Tongue (tissue), 2 donors: ENCODE results near the gene TRIM31. TPM values are rescaled to one million over a fixed set of nuclear protein-coding genes. Genes with fewer than 3 reads are reported as not detected.

ENCODE experiments used
- DNase-seq: peaks from one replicate; pipeline ENCODE4 v3.0.0-alpha.2; 2015
- total RNA-seq: library from RNA; depleted of rRNA; stranded (reverse); fragments of >200 nt; gene quantifications from one replicate; pipeline ENCODE4 v1.2.3, GENCODE V29; 2014

Gene TRIM31, protein sequence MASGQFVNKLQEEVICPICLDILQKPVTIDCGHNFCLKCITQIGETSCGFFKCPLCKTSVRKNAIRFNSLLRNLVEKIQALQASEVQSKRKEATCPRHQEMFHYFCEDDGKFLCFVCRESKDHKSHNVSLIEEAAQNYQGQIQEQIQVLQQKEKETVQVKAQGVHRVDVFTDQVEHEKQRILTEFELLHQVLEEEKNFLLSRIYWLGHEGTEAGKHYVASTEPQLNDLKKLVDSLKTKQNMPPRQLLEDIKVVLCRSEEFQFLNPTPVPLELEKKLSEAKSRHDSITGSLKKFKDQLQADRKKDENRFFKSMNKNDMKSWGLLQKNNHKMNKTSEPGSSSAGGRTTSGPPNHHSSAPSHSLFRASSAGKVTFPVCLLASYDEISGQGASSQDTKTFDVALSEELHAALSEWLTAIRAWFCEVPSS
- not detected for total RNA-seq

DNA sequence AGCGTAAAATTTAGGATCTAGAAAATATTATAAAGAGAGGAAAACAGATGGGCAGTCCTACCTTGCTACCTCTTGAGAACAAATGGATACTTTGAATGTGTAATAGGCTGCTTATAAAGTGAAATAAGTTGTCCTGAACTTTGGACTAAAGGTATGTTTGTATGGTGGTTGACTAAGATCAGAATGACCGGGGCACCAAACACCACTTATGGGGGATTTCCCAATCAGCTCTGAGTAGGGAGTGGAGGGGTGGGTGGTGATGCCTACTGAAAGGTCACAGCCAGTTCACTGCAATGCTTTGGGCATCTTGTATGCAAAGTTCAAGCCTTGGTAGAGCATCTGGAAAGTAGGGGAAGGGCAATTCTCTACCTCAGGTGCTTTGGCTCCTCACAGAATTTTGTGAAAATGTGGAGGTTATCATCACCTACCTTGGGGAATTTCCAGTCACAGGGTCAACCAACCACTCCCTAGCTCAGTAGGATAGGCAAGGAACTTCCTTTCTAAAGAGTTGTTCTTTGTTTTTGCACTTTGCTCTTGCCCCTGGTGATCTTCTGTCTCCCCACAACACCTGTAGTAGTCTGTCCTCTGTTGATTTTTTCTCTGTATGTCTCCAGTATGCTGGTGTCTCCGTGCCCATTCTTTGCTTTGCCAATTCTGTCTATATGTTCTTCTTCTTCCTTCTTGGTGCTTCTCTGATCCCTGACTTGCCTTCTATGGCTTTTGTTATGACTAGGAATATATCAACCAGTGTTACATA lies at the start of gene TRIM31:
TRIM31 (minus strand) TSS at position 88 of the 757 bp plus-strand sequence. CDS start 285 bp downstream, outside the sequence.
- no peak for DNase-seq

- no peak for DNase-seq
Measured at GRCh38 chr6:30162265-30163089, 49.6 kb upstream of the TRIM31 start.

DNA sequence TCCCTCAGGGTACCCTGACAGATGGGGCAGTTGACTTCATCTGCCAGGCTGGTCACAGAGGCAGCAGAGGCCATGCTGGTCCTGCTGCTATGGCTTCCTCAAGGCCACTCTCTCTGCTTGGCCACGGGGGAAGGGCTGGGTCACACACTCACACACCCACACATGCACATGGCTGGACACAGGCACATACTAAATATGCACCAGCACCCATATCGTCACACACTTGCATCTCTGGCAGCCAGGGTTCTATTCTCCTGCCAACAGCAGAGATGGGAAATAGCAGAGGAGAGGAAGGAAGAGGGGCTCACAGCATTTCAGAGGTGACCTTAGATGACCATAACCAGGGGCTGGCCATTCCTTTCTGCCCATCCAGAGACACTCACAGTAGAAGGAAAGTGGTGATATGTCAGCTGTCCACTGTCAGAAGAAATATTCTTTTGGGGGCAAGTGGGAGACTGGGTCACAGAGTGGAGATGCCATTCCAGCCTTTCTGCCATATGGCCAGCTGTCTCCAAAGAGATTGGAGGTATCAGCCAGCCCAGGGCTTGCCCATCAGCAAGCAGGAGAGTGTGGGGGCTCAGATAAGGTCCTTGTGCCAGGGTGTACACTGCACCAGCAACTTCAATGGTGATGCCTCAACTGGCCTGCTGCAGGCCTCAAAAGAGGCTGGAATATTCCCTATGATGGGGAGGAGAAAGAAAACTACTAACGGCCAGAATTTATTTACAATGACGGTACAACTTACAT lies 48.1 kb upstream of the TRIM31 start, which contains the start of gene TRIM10:
TRIM10 (minus strand) TSS at position 427 of the 747 bp plus-strand sequence; CDS start at position 74, 353 bp downstream.
- peak; percentile 8 for DNase-seq

DNA sequence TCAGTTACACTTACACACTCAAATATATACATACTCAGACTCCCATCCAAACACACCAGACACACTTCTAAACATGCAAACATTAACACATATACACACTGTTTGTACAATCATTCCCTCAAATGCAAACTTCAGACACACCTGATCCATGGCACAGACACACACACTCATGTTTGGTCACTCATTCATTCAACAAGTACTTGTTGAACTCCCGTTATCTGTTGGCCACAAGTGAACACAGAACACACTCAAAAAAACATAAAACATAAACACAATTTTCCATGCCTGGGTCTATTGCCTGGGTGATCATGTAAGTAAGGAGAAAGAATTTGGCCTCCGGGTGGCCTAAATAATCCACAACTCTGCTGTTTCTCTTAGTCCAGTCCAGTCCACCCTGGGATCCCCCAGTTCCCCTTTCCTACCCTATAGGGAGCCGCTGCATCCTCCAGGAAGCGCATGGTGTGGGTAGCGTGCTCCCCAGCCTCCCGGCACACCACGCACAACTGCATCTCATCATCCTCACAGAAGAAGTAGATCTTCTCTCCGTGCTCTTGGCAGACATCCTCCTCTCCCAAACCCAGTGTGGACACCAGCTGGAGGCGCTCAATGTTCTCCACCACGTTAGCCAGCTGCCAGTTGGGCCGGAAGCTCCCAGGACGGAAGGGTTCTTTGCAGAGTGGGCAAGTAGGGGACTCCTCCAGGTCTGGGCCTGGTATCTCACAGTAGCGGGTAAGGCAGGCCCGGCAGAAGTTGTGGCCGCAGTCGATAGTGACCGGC lies 47.3 kb upstream of the TRIM31 start:
- no peak for DNase-seq

DNA sequence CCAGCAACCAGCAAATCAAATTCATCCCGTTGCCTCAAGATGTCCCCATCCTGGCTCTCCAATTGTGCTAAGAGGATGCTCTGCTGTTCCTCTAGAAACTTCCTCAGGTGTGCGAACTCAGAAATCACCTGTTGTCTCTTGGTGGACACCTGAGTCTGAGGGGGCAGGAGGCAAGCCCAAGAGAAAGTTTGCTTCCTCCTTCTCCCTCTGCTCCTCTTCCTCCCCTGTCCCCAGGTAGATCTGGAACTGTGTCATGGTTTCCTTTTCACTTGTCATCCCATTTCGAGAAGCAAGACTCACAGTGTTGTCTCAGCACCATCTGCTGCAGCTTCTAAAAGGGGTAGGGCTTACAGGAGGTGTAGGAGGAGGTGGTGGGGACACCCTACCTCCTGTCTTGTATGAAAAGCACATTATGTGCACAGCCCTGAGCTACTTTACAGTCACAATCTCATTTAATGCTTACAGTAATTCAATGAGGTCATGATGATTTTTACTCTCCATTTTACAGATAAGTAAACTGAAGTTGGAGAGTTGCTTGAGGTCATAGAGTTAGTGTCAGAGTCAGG lies 45.7 kb upstream of the TRIM31 start:
- no peak for DNase-seq

DNA sequence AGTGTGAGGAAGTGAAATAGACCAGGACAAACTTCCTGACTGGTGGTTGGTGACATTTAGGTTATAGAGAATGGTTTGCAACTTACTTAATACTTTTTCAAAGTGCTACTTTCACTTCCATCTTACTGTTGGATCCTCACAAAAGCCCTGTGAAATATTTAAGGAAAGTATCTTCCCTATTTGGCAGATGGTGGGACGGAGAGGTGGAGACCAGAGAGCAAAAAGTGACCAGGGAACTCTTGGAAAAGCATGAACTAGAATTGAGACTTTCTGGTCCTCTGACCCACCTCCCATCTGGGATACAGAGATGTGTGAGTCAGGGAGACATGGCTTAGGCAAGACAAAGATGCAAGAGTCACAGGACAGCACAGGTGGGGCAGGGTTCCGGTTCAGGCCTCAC lies 45.1 kb upstream of the TRIM31 start:
- DNase-seq = no peak

DNA sequence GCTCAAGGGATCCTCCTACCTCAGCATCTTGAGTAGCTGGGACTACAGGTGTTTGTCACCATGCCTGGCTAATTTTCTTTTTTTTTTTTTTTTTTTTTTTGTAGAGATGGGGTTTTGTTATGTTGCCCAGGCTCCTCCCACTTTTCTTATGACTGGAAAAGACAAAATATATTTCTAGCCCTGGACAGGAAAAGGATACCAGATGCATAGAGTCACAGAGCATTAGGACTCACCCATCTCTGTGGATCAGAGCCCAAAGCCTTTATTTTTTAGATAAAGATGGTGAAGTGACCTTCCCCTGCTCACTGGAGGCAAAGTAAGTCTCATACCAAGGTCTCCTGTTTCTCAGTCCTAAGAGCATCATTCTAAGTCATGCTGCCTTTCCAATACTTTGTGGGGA lies 44.7 kb upstream of the TRIM31 start:
- DNase-seq = no peak

DNA sequence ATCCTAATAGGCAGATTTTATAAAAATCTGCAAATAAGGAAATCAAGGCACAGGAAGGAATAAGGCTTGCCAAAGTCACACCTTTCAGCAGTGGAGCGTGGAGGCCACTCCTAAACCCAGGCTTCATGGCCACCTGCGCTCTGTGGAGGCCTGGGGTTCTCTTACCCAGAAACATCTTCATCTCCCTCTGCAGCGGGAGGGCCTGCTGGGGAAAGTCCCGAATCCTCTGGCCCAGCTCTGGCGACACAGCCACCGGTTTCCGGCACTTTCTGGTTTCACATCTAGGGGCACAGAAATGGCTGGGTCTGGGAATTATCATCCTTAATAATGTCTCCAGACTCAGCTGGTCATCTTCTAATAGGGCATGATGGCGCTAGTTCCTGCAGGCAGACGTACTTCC lies 43.9 kb upstream of the TRIM31 start:
- DNase-seq = no peak

- peak; percentile 7 for DNase-seq
Measured at GRCh38 chr6:30156262-30156599, 43.3 kb upstream of the TRIM31 start.

DNA sequence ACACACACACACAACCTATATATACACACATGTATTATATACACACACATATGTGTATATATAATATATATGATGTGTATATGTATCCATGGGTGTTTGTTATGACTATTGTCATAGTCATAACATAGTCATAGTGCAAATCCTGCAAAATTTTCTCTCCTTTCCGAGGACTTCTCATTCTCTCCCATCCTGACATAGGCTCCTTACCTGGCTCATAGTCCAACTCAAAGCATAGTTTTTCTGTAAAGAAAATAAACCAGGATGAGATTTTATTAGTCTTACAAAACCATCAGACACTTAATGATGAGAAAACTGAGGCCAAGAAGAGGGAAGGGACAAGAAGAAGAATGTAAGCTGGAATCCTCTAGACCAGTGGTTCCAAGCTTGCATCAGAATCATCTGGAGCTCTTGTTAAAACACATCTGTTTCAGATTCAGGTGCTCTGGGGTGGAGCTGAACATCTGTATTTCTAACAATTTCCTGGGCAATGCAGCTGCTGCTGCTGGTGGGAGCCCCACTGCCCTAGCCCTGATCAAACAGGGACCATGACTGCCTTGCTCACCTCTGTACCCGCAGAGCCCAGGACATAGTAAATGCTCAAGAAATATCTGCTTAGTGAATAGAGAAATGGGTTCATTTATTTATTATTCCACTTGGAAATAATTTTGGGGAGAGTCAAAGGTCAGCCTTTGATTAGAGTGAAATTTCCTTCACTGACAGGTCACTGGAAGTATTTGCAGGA lies 42.8 kb upstream of the TRIM31 start:
- DNase-seq = no peak

DNA sequence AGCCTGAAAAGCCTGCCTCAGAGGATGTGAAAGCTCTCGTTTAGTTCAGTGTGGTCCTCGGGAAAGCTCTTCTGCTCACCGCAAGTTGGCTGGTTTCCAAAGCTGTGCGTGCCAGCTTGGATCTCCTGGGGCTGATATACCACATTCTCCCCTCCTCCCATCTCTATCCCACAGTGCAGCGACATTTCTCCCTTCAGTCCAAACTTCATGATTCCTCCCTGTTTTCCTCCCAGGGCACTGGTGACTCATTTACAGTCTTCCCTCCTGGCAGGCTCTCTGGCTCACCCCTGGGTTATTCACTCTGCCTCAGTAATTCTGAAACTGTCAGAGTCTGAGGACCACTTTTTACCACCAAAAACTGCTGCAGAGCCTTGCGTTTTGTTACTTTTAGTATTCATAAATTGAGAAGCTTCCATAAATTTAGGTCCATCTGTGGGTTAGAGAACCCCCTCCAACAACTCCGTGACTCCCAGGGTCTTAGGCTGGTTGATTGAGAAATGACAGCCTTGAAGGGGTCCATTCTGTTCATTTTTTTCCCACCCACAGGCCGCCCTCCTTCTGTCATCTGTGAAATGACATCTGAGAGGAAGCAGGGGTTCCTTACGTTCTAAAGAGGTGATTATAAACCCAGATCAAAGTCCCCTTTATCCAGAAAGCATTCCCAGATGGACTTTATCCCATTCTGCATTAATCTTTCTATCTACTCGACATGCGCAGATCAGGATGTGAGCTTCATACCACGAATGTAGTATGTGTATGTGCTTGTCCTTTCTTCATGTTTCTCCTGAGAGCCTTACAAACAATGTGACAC lies 42.0 kb upstream of the TRIM31 start:
- no peak for DNase-seq

DNA sequence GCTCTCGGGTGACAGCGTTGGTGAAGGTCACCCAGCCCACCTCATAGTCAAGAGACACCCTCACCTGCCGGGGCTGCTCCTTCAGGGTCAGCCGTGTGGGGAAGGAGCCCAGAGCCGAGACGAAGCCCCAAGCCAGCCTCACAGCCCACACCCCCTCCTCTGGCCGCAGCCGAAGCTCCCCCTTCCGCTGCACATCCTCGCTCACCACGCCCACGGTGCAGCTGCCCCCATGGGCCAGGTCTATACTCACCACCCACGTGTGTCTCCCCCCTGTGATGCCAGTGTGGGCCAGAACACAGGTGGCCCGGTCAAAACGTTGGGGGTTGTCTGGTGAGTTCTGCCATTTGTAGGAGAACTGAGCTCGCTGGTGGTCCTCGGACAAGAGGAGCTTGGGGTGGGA lies 41.2 kb upstream of the TRIM31 start:
- DNase-seq = no peak

DNA sequence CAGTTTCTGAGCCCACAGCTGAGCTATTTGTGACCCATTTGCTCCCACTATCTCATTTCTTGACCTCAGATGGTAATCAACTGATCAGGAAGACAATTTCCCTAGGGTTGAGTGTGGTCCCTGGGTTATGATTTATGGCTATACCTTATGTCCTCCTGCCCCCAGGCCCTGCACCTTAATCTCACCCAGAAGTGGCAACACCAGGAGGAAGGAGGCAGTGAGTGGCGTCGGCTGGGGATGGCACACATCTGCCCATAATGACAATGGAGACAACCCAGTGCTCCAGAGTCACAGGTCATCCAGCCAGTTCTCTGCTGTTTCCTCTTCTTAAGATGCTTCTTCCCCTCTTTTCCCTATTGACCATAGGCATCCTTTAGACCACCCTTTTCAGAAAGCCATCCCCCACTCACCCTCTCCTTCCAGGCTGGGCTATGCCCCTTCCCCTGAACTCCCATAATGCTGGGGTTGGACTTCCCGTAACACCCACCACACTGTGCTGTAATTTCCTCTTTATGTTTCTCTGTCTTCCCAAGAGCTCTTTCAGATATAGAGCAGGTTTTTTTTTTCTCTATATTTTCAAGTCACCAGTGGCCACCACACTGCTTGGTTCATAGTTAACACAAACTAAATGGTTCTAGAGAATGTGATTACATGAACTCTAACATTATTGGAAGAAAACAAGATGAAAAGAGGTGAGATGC lies 40.2 kb upstream of the TRIM31 start:
- no peak for DNase-seq

- DNase-seq = no peak
Measured at GRCh38 chr6:30152016-30152673, 39.3 kb upstream of the TRIM31 start.

GRCh38 chr6:30151580-30151979 lies 38.7 kb upstream of the TRIM31 start:
- no peak for DNase-seq

GRCh38 chr6:30150671-30151395 lies 37.9 kb upstream of the TRIM31 start:
- DNase-seq = no peak
